SU-DHL-6 (cell line): ENCODE results near the gene AOAH.

Experiments used
- CTCF ChIP-seq: fragments of 200-600 bp; sonication (generic); IDR thresholded peaks from one replicate; pipeline ENCODE4 v1.5.1; 2017; ENCODE audit warnings: antibody characterized with exemption, mild to moderate bottlenecking, low read length, moderate library complexity; ENCODE audit not compliant: insufficient read depth, poor library complexity, severe bottlenecking
- EZH2phosphoT487 ChIP-seq: fragments of 200-600 bp; sonication (generic), shearing (Covaris generic); conservative IDR thresholded peaks from 2 replicates; pipeline ENCODE4 v1.6.1; 2018; ENCODE audit warnings: mild to moderate bottlenecking, antibody characterized with exemption, low read length, moderate library complexity, mixed read lengths

GRCh38 chr7:36712015-36712414 is 12.3 kb downstream of the AOAH start:
- TF ChIP-seq CTCF = no peak
- no peak for TF ChIP-seq EZH2phosphoT487
